Mesenchymal stem cell (in vitro differentiated cells and primary cell): ENCODE results near the gene CCT3.

ENCODE experiments used
- DNase-seq: peaks from one replicate; pipeline ENCODE4 v3.0.0-alpha.2; 2013
- H2AFZ ChIP-seq: one replicate; pipeline ENCODE4 v1.6.1; 2013; ENCODE audit warnings: low read depth, mild to moderate bottlenecking, control low read depth, inconsistent platforms, low read length, moderate library complexity
- H2AK5ac ChIP-seq: 2 replicates; pipeline ENCODE4 v1.6.1; 2013; ENCODE audit warnings: low read length, moderate library complexity, mild to moderate bottlenecking, inconsistent platforms; ENCODE audit not compliant: severe bottlenecking
- H2BK120ac ChIP-seq: one replicate; pipeline ENCODE4 v1.6.1; 2013; ENCODE audit warnings: low read depth, mild to moderate bottlenecking, inconsistent platforms, low read length, moderate library complexity
- H2BK12ac ChIP-seq, 2 experiments: one replicate each; pipeline ENCODE4 v1.6.1; 2013; ENCODE audit warnings: inconsistent platforms in 2 of 2, low read length in 2 of 2, mild to moderate bottlenecking in 2 of 2, moderate library complexity in 2 of 2, control low read depth in 1 of 2
- H2BK15ac ChIP-seq: one replicate; pipeline ENCODE4 v1.6.1; 2013; ENCODE audit warnings: mild to moderate bottlenecking, low read depth, inconsistent platforms; ENCODE audit not compliant: poor library complexity, severe bottlenecking
- H2BK5ac ChIP-seq: 2 replicates; pipeline ENCODE4 v1.6.1; 2013; ENCODE audit warnings: low read depth, mild to moderate bottlenecking, low read length, control low read depth, inconsistent platforms; ENCODE audit not compliant: poor library complexity, severe bottlenecking
- H3K14ac ChIP-seq, 2 experiments: one replicate each; pipeline ENCODE4 v1.6.1; 2013; ENCODE audit warnings: inconsistent platforms in 2 of 2, low read length in 2 of 2, control low read depth in 1 of 2, mild to moderate bottlenecking in 1 of 2, moderate library complexity in 1 of 2
- H3K18ac ChIP-seq, 2 experiments: one replicate each; pipeline ENCODE4 v1.6.1; 2013; ENCODE audit warnings: inconsistent platforms in 2 of 2, low read length in 2 of 2, control low read depth in 1 of 2, low read depth in 1 of 2, mild to moderate bottlenecking in 1 of 2
- H3K23ac ChIP-seq, 2 experiments: one replicate each; pipeline ENCODE4 v1.6.1; 2013; ENCODE audit warnings: inconsistent platforms in 2 of 2, low read length in 2 of 2, mild to moderate bottlenecking in 2 of 2, moderate library complexity in 2 of 2, control low read depth in 1 of 2
- H3K27ac ChIP-seq: 2 replicates; pipeline ENCODE4 v1.5.1; 2013; ENCODE audit warnings: mild to moderate bottlenecking, moderate library complexity, low read length, control low read depth, inconsistent platforms; ENCODE audit not compliant: poor library complexity, severe bottlenecking
- H3K27me3 ChIP-seq, 2 experiments: 2 replicates each; pipeline versions ENCODE4 v1.6.1 to v1.7.0; 2013; ENCODE audit warnings: low read length in 2 of 2, mild to moderate bottlenecking in 2 of 2, moderate library complexity in 2 of 2, control low read depth in 1 of 2, inconsistent platforms in 1 of 2; ENCODE audit not compliant: control insufficient read depth in 1 of 2, insufficient read depth in 1 of 2
- H3K36me3 ChIP-seq, 2 experiments: 2 replicates each; pipeline versions ENCODE4 v1.6.1 to v1.7.0; 2013; ENCODE audit warnings: low read length in 2 of 2, control low read depth in 1 of 2, inconsistent platforms in 1 of 2, low read depth in 1 of 2, mild to moderate bottlenecking in 1 of 2; ENCODE audit not compliant: insufficient read depth in 2 of 2, control insufficient read depth in 1 of 2
- H3K4ac ChIP-seq, 2 experiments: one replicate each; pipeline ENCODE4 v1.6.1; 2013; ENCODE audit warnings: inconsistent platforms in 2 of 2, low read length in 2 of 2, mild to moderate bottlenecking in 2 of 2, moderate library complexity in 2 of 2, control low read depth in 1 of 2, low read depth in 1 of 2
- H3K4me1 ChIP-seq: 2 replicates; pipeline ENCODE4 v1.6.1; 2013; ENCODE audit warnings: low read depth, low read length, control low read depth; ENCODE audit not compliant: control insufficient read depth, insufficient read depth
- H3K4me2 ChIP-seq: 2 replicates; pipeline ENCODE4 v1.6.1; 2013; ENCODE audit warnings: low read length, mild to moderate bottlenecking, inconsistent platforms; ENCODE audit not compliant: poor library complexity, severe bottlenecking
- H3K4me3 ChIP-seq, 2 experiments: 2 replicates each; pipeline versions ENCODE4 v1.5.1 to v1.7.0; 2013; ENCODE audit warnings: low read length in 2 of 2, mild to moderate bottlenecking in 2 of 2, control low read depth in 1 of 2, low read depth in 1 of 2; ENCODE audit not compliant: insufficient read depth in 1 of 2
- H3K79me1 ChIP-seq: replicated peaks from 2 replicates; pipeline ENCODE4 v1.6.1; 2013; ENCODE audit warnings: mild to moderate bottlenecking, control low read depth, low read length, inconsistent platforms; ENCODE audit not compliant: poor library complexity, severe bottlenecking
- H3K9ac ChIP-seq: 2 replicates; pipeline ENCODE4 v1.7.0; 2013; ENCODE audit warnings: mild to moderate bottlenecking, low read length, moderate library complexity
- H3K9me3 ChIP-seq: 2 replicates; pipeline ENCODE4 v1.7.0; 2013; ENCODE audit warnings: mild to moderate bottlenecking, low read length; ENCODE audit not compliant: control insufficient read depth
- H4K8ac ChIP-seq: one replicate; pipeline ENCODE4 v1.6.1; 2013; ENCODE audit warnings: inconsistent platforms, mild to moderate bottlenecking, low read length, moderate library complexity
- H4K91ac ChIP-seq: one replicate; pipeline ENCODE4 v1.6.1; 2013; ENCODE audit warnings: mild to moderate bottlenecking, low read length, inconsistent platforms
- WGBS: methylation state at CpG from one replicate; pipeline ENCODE4 v1.1.7; 2013; ENCODE audit warnings: mixed read lengths; 5-methylcytosine and 5-hydroxymethylcytosine counted together

Gene CCT3

GRCh38 chr1:156310962-156311361 lies 27.1 kb downstream of the CCT3 start:
- H3K9me3 ChIP-seq: no peaks in the 10 kb centered on the region
- H4K91ac ChIP-seq: no peak overlapping the region
- no peaks in the 10 kb centered on the region for H3K27me3 ChIP-seq
- H3K36me3 ChIP-seq: peaks cover 57 to 95% of the 10 kb centered on the region in 2 experiments
- H3K4ac ChIP-seq: no peak overlapping the region
- peak overlapping the region; percentile 14 for H3K9ac ChIP-seq
- H2BK15ac ChIP-seq: no peak overlapping the region
- H3K23ac ChIP-seq: no peak overlapping the region
- no peak overlapping the region for H2AFZ ChIP-seq
- H3K27ac ChIP-seq: no peak overlapping the region
- peaks cover 14% of the 10 kb centered on the region for H3K79me1 ChIP-seq
- H3K4me3 ChIP-seq: no peak overlapping the region
- peak; percentile 16 for DNase-seq
- no peak overlapping the region for H3K14ac ChIP-seq
- H2AK5ac ChIP-seq: no peak overlapping the region
- H2BK12ac ChIP-seq: no peak overlapping the region
- peaks cover 2% of the 10 kb centered on the region for H3K4me1 ChIP-seq
- no peak overlapping the region for H3K4me2 ChIP-seq
- H2BK120ac ChIP-seq: no peak overlapping the region
- 93% methylated on average over 6 of the region's 6 CpGs for WGBS
- H2BK5ac ChIP-seq: no peak overlapping the region
- no peak overlapping the region for H4K8ac ChIP-seq
- no peak overlapping the region for H3K18ac ChIP-seq

- Histone ChIP-seq H3K4ac (no peak overlapping the region), H3K27ac (no peak overlapping the region), H3K23ac (no peak overlapping the region), H3K27me3 (no peaks in the 10 kb centered on the region), H2BK12ac (no peak overlapping the region), H3K4me3 (no peak overlapping the region), H3K4me2 (no peak overlapping the region), H3K18ac (no peak overlapping the region), H4K91ac (no peak overlapping the region), H3K79me1 (peaks cover 12% of the 10 kb centered on the region), H3K9me3 (no peaks in the 10 kb centered on the region), H3K9ac (no peak overlapping the region), H2AFZ (no peak overlapping the region), H2BK5ac (no peak overlapping the region), H3K14ac (no peak overlapping the region), H4K8ac (no peak overlapping the region), H3K4me1 (peaks cover 2% of the 10 kb centered on the region), H2BK15ac (no peak overlapping the region), H3K36me3 (peaks cover 52 to 85% of the 10 kb centered on the region in 2 experiments), H2BK120ac (no peak overlapping the region), H2AK5ac (no peak overlapping the region)
- peak; percentile 69 for DNase-seq
These were observed 30.0 kb downstream of the CCT3 start for GRCh38 chr1:156308078-156308477.

GRCh38 chr1:156305215-156305614 lies 32.9 kb downstream of the CCT3 start:
- no peak overlapping the region for H3K27ac ChIP-seq

GRCh38 chr1:156303241-156303640 lies 34.9 kb downstream of the CCT3 start:
- Histone ChIP-seq H3K9me3 (no peaks in the 10 kb centered on the region), H4K91ac (no peak overlapping the region), H2BK120ac (no peak overlapping the region), H3K4ac (no peak overlapping the region), H2AK5ac (no peak overlapping the region), H2BK5ac (no peak overlapping the region), H3K27ac (no peak overlapping the region), H3K23ac (no peak overlapping the region), H4K8ac (no peak overlapping the region), H3K4me1 (no peaks in the 10 kb centered on the region), H2BK15ac (no peak overlapping the region), H3K9ac (no peak overlapping the region), H3K4me2 (no peak overlapping the region), H2BK12ac (no peak overlapping the region), H3K27me3 (no peaks in the 10 kb centered on the region), H3K18ac (no peak overlapping the region), H3K36me3 (peaks cover 23 to 43% of the 10 kb centered on the region in 2 experiments), H2AFZ (no peak overlapping the region), H3K4me3 (no peak overlapping the region), H3K14ac (no peak overlapping the region), H3K79me1 (no peaks in the 10 kb centered on the region)
- no peak for DNase-seq
- 100% methylated on average over 1 of the region's 4 CpGs for WGBS

More at GRCh38 chr1:156305215-156305614, 32.9 kb downstream of the CCT3 start:
- no peak for DNase-seq
- Histone ChIP-seq H3K4me2 (no peak overlapping the region), H3K36me3 (peaks cover 36 to 62% of the 10 kb centered on the region in 2 experiments), H3K18ac (no peak overlapping the region), H3K4ac (no peak overlapping the region), H3K79me1 (peaks cover 4% of the 10 kb centered on the region), H4K8ac (no peak overlapping the region), H2BK12ac (no peak overlapping the region), H3K9me3 (no peaks in the 10 kb centered on the region), H2BK120ac (no peak overlapping the region), H3K14ac (no peak overlapping the region), H3K23ac (no peak overlapping the region), H3K27me3 (no peaks in the 10 kb centered on the region), H3K9ac (no peak overlapping the region), H2BK15ac (no peak overlapping the region), H2BK5ac (no peak overlapping the region), H2AK5ac (no peak overlapping the region), H2AFZ (no peak overlapping the region), H3K4me3 (no peak overlapping the region), H3K4me1 (no peaks in the 10 kb centered on the region), H4K91ac (no peak overlapping the region)
- WGBS: 100% methylated on average over 2 of the region's 2 CpGs
